ENCODE measurements around the gene PPT2.
"Not testable (repeated sequence)": the region's sequence is repeated elsewhere in the genome, so short reads cannot be mapped to it uniquely, and the experiment has no call there.

PPT2 gene

DNA sequence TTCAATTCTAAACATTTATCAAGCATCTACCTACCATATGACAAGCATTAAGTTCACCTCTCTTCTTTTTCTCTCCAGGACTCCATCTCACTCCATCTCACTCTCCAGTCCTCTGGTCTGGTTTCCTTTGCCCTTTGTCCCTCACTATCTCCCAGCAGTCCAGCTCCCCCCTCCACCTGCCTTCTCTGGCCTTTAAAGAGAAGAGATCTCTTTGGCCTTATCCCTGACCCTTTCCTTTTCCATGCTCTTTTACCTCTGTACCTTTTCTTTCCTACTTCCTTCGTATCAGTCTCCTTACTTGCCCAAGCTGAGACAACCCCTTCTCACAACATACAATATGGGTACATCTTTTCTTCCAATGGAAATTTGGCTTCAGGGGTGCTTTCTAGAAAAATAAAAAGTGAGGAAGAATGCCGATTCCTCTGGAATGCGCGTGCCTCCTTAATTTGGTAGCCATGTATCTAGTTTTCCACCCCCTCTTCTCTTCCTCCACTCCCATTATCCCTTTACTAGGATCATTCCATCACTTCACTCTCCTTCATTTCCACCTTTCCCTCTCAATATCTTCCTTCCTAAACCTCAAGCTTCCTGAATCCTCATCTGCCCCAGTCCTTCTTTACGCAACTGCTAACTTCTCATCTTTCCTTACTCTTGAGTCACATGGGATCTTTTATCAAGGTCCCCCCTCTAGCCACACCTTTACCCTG, 22.7 kb downstream of the PPT2 start:
- no peak for DNase-seq (ENCODE audit: low read depth in 3 of 3)

DNA sequence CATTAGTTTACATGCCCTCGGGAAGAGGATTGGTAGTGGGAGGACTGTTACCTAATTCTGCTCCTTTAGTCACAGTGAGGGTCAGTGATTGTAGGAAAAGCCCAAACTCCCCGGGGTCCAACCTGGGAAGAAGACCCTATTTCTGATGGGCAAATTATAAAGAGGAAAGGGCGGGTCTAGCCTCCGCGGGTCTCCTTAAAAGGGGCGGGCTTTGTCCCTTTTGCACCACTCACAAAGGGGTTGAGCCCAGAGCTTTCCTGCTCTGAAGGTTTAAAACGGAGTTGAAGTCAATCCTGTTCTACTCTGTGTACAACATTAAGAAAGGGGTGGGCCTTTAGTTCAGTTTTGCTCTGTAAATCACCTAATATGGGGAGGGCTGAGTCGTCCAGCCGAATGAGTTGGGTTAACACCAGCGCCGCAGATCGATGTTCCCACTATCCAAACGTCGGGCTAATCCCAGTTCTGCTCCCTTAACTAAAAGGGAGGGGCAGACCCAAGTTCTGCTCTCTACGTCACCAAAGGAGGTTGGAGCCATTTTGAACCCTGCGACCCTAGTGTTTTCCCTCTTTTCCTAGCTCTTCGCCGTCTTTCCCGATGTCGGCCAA, 23.3 kb downstream of the PPT2 start:
- DNase-seq (ENCODE audit: low read depth in 3 of 3) = no peak

DNA sequence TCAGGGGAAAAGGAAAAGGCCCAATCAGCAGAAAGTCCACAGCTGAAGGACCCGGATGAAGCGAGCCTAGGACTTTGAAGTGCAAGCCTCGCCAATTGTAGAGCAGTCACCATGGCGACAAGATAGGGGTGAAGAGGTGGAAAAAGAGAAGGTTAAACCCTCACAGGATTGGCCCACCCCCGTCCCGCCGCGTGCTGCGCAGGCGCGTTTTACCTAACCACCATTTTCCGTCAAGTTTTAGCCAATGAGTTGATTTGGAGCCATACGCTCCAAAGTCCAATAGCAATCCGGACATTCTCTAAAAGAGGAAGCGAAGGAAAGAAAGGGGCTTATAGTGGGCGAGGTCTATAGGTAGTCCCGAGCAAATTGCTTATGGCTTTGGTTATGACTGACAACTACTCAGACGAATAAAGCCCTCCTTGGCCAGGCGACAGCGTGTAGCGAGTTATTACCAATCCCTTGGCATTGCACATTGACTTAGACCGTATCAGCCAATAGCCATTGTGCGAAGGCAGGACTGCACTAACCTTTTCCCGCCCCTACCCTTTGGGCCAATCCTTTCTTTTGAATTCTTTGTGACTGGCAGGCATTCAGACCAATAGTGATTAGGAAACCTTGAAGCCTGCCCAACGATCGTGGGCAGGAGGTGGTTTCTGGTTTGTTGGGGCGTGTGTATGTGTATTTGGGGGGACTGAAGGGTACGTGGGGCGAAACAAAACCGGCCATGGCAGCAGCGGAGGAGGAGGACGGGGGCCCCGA, 24.0 kb downstream of the PPT2 start, which contains the start of gene RNF5:
RNF5 (plus strand) TSS at position 618 of the 759 bp plus-strand sequence; CDS start at position 725, 107 bp downstream.
- peak; percentile 82 to 92 (median 90) for DNase-seq (ENCODE audit: low read depth in 3 of 3)

DNA sequence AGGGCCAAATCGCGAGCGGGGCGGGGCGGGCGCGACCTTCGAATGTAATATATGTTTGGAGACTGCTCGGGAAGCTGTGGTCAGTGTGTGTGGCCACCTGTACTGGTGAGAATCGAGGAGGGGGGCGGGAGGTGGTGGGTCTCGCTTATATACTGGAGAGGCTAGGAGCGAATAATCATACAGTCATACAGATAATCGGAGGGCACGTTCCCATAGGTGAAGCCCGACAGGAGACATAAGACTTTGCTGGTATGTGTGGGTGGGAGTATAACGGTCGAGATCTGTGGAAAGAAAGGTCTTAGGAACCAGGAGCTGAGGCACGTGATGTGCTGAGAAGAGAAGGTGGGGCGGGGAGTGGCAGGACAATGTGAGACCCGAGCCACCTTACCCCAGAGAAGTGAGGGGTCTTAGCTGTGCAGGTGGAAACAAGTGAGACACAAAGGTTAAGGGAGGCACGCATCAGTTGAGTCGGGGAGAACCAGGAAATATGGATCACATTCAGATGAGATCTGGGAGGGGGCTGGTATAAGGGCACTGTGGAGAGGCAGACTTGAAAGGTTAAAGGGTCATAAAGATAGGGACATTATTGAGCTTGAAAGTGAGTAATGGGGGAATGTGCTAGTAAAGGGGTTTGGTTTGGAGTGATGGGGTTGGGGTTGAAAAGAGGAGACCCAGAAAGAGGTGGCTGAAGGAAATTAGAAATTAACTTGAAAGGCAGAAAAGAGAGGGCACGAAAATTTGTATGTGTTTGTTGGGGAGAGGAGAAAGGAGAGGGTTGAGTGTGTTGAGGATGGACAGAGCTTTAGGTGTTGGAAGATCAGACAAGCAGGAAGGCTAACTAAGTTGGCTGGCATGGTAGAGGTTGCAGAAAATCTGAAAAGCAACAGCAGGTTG, 24.9 kb downstream of the PPT2 start:
- no peak for DNase-seq (ENCODE audit: low read depth in 3 of 3)

DNA sequence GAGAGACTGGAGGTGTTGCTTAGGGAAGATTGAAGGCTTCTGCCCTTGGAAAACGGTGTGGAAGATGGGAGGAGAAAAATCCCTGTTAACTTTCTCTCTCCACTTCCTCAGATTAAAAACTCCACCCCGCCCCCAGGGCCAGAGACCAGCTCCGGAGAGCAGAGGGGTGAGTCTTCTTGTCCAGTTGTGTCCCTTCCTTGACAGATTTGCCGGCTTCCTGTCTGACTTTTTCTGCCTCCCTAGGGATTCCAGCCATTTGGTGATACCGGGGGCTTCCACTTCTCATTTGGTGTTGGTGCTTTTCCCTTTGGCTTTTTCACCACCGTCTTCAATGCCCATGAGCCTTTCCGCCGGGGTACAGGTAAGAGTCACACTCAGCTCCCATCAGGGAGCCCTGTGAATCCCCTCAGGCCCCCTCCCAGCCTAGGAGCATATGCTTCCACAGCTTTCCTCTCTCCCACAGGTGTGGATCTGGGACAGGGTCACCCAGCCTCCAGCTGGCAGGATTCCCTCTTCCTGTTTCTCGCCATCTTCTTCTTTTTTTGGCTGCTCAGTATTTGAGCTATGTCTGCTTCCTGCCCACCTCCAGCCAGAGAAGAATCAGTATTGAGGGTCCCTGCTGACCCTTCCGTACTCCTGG, 25.9 kb downstream of the PPT2 start:
- no peak for DNase-seq (ENCODE audit: low read depth in 3 of 3)

DNA sequence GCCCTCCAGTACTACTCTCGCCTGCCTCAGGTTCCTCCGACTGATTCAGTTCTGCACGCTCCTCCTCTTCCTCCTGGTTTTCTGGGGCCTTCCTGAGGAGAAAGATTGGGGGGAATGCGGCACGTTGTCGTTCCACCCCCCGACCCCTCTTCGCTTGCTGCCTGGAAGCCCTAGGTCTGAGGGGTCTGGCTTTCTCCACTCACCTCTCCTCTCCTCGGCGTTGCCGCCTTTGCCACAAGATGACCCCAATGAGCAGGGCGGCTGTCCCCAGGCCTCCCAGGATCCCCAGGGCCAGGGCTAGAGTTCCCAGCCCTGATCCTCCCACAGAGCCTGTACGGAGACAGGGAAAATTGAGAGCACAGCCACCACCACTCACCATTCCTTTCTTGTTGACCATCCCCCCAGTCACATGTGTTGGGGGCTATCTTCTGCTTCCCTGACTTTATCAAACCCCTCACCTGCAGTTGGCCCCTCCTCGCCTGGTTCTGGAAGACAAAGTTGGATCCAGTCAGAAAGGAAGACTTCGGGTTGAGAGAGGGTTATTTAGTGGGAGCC, 27.3 kb downstream of the PPT2 start:
- no peak for DNase-seq (ENCODE audit: low read depth in 3 of 3)

DNA sequence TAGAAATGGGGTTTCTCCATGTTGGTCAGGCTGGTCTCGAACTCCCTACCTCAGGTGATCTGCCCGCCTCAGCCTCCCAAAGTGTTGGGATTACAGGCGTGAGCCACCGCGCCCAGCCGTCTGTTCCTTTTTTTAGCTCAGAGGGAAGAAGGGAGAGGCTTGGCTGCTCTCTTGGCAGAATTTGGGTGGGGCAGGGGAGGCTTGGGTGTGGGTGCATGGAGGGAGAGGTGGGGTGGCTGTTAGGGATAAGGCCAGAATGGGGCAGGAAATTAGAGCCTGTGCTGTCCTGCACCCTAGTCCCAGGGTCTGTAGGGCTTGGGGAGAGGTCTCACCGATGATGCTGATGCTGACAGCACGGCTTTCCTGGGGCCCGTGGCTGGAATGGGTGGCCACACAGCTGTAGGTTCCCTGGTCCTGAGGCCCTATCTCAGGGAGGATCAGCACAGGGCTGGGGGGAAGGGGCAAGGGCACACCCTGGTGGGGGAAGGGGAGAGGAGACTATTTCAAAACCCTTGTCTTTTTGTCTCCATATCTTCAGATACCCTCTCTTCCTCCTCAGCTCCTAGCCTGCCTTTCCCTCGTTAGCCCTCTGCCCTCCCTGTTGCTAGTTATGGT, 28.1 kb downstream of the PPT2 start:
- no peak for DNase-seq (ENCODE audit: low read depth in 3 of 3)

DNA sequence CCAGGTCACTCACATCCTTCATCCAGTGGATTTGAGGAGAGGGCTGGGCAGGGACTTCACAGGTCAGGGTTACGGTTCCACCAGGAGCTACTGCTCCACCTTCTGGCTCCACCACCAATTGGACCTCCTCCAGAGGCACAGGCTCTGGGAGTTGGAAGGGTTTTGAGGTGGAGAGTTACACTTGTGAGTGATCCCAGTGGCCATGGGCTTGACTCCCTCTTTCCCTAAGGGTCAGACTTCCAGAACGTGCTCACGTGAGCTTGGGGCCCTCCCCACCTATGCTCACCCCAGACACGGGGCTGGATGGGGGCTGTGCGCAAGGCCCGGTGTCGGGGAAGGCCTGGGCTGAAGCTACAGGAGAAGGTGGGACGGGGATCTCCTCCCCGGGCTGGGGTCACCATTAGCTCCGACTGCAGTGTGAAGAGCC, 28.6 kb downstream of the PPT2 start:
- no peak for DNase-seq (ENCODE audit: low read depth in 3 of 3)

DNA sequence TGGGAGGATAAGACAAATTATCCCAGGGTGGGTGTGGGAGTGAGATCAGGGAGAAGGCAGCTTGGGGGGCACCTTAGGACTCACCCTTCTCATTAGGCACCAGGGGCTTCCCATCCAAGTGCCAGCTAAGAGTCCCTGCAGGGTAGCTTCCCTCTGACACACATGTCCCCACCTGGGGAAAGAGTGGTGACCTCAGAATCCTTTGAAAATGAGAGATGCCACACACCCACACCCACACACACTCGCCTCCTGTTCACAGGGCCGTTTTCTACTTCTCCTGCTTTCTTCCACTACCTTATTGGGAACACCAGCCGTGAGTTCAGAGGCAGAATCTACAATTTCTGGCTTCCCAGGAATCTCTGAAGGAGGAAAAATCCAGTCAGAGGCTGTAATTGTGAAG, 29.1 kb downstream of the PPT2 start:
- no peak for DNase-seq (ENCODE audit: low read depth in 3 of 3)

DNA sequence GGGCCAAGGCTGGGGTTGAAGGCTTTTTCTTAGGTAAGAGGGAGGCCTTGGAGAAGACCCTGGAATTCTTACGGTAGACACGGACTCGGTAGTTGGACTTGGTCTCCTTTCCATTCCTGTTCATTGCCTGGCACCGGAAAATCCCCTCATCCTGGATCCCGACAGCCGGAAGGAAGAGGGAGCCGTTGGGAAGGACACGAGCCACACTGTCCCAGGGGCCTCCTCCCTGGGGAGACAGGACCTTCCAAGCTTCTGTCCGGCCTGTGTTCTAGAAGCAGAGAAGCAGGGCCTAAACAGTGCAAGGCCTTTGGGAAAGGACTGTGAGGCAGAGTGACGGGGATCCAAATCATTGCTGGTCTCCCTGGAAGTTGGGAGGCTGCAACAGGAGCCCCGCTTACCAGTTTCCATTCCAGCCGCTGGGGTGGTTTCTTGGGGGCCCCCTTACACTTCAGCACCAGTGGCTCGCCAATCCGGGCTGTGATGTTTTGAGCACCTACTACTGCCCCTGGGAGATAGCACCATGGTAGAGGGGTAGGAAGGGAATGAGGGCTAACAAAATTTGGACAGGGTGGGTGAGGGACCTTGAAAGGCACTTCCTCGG, 29.6 kb downstream of the PPT2 start:
- no peak for DNase-seq (ENCODE audit: low read depth in 3 of 3)

DNA sequence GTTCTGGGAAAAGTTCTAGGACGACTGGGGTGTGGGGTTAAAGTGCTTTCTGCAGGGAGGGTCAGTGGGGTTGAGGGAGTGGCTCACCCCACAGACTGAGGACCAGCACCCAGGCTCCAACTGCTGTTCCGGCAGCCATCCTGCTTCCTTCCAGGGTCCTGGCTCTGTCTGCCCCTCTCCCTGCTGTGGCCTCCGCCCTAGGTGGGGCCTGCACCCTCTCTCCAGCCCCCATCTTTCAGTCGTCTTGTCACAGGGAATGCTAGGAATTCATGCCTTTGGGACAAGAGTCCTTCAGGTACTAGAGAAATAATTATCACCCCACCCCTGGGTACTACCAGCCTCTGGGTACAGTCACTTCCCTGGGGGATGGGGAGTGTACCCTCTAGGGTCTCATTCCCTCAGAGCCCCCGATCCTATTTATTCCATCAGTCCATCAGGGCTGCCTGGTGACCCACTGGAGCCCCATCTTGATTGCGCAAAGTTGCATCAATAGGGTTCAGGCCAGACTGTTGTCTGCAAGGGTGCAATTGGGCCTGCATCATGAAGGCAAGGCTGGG, 30.2 kb downstream of the PPT2 start, which contains the start of gene AGER:
AGER (minus strand) TSS at position 170 of the 557 bp plus-strand sequence; CDS start at position 139, 31 bp downstream.
- no peak for DNase-seq (ENCODE audit: low read depth in 3 of 3)

DNA sequence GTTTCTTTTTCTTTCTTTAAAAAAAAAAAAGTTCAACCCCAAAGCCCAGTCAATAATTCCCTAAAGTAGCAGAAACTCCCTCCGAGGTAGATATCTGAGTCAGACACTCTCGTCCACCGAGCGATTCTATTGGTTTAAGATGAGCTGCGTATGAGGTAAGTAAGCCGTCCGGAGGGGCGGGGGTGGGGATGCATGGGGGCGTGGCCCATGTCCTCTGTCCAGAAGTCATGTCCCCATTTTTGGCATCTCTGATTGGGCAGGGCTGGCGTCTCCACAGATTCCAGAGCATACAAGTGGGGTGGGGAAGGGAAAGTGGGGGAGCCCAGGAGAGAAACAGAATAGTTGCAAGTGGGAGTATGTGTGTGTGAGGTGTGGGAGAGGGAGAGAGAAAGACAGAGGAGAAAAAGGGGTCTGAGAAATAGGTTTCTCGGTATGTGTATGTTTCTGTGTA, 31.8 kb downstream of the PPT2 start:
- DNase-seq (ENCODE audit: low read depth in 3 of 3) = peak in 1 of 3 donors; percentile 34

DNA sequence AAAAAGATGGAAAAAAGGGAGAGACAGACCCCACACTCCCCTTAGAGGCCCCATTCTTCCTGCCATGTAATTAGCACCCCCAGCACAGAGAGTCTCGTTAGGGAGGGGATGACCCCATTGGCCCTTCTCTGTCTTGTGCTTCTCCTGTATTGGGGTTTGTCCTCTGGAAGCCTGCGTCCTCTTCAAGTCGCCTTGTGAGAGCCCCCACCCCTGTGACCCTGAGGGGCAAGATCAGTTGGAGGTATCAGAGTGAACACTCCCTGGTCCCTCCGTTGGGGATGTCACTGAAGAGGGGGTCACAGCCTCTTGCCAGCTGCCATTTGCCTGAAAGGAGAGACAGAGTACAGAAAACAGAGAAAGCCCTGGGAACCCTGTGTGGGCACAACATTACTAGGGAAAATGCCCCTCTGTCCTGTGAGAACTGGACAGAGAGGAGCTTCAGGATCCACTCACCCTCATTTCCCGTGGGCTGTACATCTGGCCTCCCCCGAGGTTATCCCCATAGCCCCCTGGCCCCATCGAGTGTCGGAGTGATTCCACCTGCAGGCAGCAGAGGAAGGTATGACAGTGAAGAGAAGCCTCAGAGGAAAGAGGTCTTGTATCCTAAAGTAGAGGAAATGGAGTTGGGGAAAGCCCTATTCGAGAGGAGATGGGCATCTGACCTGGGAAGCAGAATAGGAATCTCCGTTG, 32.4 kb downstream of the PPT2 start:
- not testable (repeated sequence) for DNase-seq (ENCODE audit: low read depth in 3 of 3)

DNA sequence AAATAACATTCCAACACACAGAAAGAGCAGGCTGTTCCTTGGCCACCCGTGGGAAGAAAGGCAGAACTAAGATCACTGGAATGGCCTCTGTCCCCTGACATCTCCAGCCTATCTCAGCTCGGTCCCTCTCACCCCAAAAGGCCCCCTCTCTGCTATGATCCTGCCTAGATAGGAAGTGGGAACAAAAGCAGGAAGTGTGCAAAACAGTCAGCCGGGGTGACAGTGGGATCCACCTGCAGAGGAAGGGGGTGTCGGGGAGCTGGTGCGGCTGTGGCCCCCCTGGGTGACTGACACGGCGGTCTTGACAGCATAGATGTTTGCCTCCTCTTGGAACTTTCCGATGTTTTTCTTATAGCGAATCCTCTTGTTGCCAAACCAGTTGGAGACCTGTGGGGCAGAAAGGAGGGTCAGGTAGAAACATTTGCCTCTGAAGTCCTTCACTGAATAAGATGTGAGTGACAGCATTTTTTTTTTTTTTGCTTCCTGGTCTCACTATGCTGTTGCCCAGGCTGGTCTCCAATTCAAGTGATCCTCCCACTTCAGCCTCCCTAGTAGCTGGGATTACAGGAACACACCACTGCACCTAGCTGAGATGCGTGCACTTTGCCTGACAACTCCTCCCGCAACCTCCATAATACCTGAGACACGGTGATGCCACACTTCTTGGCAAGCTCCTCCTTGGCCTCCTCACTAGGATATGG, 33.2 kb downstream of the PPT2 start:
- DNase-seq (ENCODE audit: low read depth in 3 of 3) = no peak

DNA sequence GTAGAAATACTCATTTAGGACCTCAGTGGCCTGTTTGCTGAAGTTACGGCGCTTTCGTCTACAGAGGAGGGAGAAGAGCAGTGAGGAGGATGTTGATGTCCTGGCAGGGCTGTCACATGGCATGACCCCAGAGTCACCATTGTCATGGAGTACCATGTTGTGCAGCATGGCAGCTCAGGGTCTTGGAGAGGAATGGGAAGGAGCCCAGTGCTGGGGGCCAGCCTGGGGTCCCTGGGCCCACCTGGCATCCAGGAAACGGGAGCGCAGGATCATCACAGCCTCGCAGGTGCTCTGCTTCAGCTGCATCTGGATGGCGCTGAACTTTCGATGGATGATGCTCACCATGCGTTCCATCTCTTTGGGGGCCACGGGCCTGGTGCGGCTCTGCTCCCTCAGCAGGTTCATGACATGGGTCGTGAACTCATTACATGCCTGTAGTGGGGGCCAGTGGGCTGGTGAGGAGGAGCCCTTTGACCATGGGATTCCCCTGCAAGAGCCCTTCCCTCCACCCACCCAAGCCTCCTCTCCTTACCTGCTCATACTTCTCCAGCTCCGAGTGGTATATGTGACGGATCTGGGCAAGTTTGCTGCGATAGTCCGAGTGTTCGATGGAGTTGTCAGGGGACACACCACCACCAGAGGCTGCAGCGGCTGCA, 33.9 kb downstream of the PPT2 start:
- DNase-seq (ENCODE audit: low read depth in 3 of 3) = not testable (repeated sequence)

DNA sequence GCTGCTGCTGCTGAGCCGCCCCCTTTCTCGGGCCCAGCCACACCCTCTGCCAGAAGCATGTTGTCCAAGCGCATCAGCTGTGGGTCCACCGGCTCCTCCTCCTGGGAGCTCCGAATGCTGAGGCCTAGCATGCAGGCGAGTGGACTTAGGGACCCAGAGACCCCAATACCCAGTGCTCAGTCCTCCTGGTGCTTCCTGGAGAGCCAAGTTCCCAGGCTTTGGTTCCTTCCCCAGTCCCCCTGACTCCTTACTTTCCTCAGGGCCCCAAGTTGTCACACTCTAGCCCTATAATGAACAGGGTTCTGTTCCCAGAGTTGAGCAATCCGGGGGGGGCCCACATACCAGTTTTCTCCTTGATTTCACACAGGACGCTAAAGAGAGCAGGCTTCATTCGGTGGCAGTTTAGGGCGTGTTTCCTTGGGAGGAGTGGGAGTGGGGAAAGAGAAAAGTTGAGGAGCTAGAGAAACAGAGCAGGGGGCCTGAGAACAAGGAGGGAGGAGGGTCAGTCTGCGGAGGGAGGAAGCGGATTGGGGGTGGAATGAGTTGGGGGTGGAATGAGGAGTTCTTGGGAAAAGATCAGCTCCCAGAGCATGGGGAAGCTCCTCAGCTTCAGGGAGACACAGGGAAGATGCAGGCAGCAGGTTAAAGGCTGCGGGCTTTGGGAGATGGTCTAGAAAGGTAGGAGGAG, 34.6 kb downstream of the PPT2 start:
- DNase-seq (ENCODE audit: low read depth in 3 of 3) = no peak

DNA sequence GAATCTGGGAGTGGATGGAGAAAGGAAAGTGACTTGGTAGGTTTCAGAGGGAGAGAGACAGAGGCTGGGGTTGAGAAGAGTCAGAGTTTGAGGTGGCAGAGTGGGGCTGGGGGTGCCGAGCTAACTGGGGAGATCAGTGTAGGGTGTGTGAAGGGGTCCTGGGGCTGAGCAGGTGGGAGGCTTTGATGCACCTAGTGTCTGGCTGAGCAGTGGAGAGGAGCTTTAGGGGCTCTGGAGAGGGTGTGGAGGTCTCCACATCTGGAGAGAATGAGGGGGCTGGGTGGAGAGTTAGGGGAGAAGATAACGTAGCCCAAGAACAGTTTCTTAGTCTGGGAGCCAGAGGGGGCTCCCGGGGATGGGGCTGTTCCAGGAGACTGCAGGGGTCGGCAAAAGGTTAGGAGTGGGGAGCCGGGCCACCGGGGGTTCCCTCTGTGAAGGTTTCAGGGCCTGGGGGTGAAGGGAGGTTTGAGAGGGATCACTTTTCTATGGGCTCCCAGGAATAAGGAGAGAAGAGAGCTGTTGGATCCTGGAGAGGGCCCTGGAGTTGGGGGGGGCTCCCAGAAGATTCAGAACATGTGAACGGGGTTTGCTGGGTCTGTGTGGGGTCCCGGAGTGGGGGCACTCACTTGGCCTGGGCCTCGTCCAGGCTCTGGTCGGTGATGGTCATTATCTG, 35.3 kb downstream of the PPT2 start:
- no peak for DNase-seq (ENCODE audit: low read depth in 3 of 3)

Data from stimulated activated CD4-positive, alpha-beta T cell treated with anti-CD3 and anti-CD28 coated beads, TNF-alpha, amount 100 ng/mL, for 48 hours (primary cell).